HG02763 (cell line): ENCODE data around the gene MITF.

Experiments used
- ATAC-seq: cut with Tn5 transposase; IDR thresholded peaks from one replicate; pipeline ENCODE4 v1.9.1; 2021; ENCODE audit warnings: mild to moderate bottlenecking, moderate library complexity; ENCODE audit not compliant: unreplicated experiment

The MITF gene

GRCh38 chr3:69752241-69752640 is 13.0 kb downstream of the MITF start:
- no peak for ATAC-seq

- ATAC-seq = no peak
Observed at GRCh38 chr3:69753179-69753775, 14.0 kb downstream of the MITF start.

GRCh38 chr3:69755795-69756194 is 16.5 kb downstream of the MITF start:
- ATAC-seq = no peak

- no peak for ATAC-seq
Observed at GRCh38 chr3:69761896-69762767, 22.9 kb downstream of the MITF start.

GRCh38 chr3:69762768-69763229 is 23.5 kb downstream of the MITF start:
- ATAC-seq = no peak

GRCh38 chr3:69763458-69763857 is 24.2 kb downstream of the MITF start:
- ATAC-seq = no peak

GRCh38 chr3:69764121-69764741 is 25.0 kb downstream of the MITF start:
- no peak for ATAC-seq

GRCh38 chr3:69764861-69765260 is 25.6 kb downstream of the MITF start:
- ATAC-seq = no peak

- ATAC-seq = no peak
Observed at GRCh38 chr3:69766638-69767037, 27.4 kb downstream of the MITF start.

- ATAC-seq = no peak
Observed at GRCh38 chr3:69767571-69767970, 28.3 kb downstream of the MITF start.

GRCh38 chr3:69768438-69768837 is 29.2 kb downstream of the MITF start:
- ATAC-seq = no peak

GRCh38 chr3:69770219-69770618 is 31.0 kb downstream of the MITF start:
- no peak for ATAC-seq

- no peak for ATAC-seq
Observed at GRCh38 chr3:69770976-69771634, 31.8 kb downstream of the MITF start.

GRCh38 chr3:69772152-69772867 is 33.0 kb downstream of the MITF start:
- ATAC-seq = no peak

- ATAC-seq = no peak
Observed at GRCh38 chr3:69774029-69774428, 34.8 kb downstream of the MITF start.

- ATAC-seq = no peak
Observed at GRCh38 chr3:69775751-69776150, 36.5 kb downstream of the MITF start.

GRCh38 chr3:69776289-69776688 is 37.0 kb downstream of the MITF start:
- ATAC-seq = no peak

GRCh38 chr3:69776920-69777581 is 37.8 kb downstream of the MITF start:
- ATAC-seq = no peak

- ATAC-seq = no peak
Observed at GRCh38 chr3:69777582-69777967, 38.3 kb downstream of the MITF start.

- no peak for ATAC-seq
Observed at GRCh38 chr3:69781593-69781992, 42.3 kb downstream of the MITF start.
